ENCODE measurements around the gene CELF2.
"Not testable (repeated sequence)": the region's sequence is repeated elsewhere in the genome, so short reads cannot be mapped to it uniquely, and the experiment has no call there.

Gene CELF2

GRCh38 chr10:11118686-11119085 lies 101.0 kb downstream of the CELF2 start:
- H3K27ac ChIP-seq, result no peak overlapping the region
- TF ChIP-seq CTCF (conservative IDR thresholded peaks at IDR 0.05), result no peak

- TF ChIP-seq CTCF (conservative IDR thresholded peaks at IDR 0.05), result no peak
These were observed 102.2 kb downstream of the CELF2 start for GRCh38 chr10:11119843-11120242.

GRCh38 chr10:11120711-11121110 lies 103.0 kb downstream of the CELF2 start:
- no peak for TF ChIP-seq CTCF (conservative IDR thresholded peaks at IDR 0.05)
- no peak overlapping the region for H3K27ac ChIP-seq

More at GRCh38 chr10:11119843-11120242, 102.2 kb downstream of the CELF2 start:
- H3K27ac ChIP-seq, result no peak overlapping the region

- not testable (repeated sequence) for H3K27ac ChIP-seq
These were observed 106.2 kb downstream of the CELF2 start for GRCh38 chr10:11123892-11124291.

- no peak for TF ChIP-seq CTCF (conservative IDR thresholded peaks at IDR 0.05)
- H3K27ac ChIP-seq, result no peak overlapping the region
These were observed 107.3 kb downstream of the CELF2 start for GRCh38 chr10:11125004-11125403.

GRCh38 chr10:11127017-11127416 lies 109.3 kb downstream of the CELF2 start:
- H3K27ac ChIP-seq, result not testable (repeated sequence)

GRCh38 chr10:11131112-11131639 lies 113.5 kb downstream of the CELF2 start:
- no peak overlapping the region for H3K27ac ChIP-seq
- no peak for TF ChIP-seq CTCF (conservative IDR thresholded peaks at IDR 0.05)

- no peak for TF ChIP-seq CTCF (conservative IDR thresholded peaks at IDR 0.05)
- no peak overlapping the region for H3K27ac ChIP-seq
These were observed 116.7 kb downstream of the CELF2 start for GRCh38 chr10:11134411-11134810.

- no peak overlapping the region for H3K27ac ChIP-seq
- TF ChIP-seq CTCF (conservative IDR thresholded peaks at IDR 0.05), result no peak
These were observed 118.0 kb downstream of the CELF2 start for GRCh38 chr10:11135709-11136108.
